HepG2 (cell line): ENCODE results near the gene TLCD5. TPM values are rescaled to one million over a fixed set of nuclear protein-coding genes. Genes with fewer than 3 reads are reported as not detected.

Experiments
- ATAC-seq: fragments of 200-7000 bp; cut with Tn5 transposase; 3 replicates; pipeline ENCODE4 v1.9.1; 2020; ENCODE audit warnings: mild to moderate bottlenecking, moderate library complexity
- BruUV-seq: library from RNA; stranded (reverse); fragments of 400-500 nt; replicated peaks from 2 replicates; lab custom pipeline; 2021; lab: Mats Ljungman, UMichigan
- CTCF ChIA-PET: fragments of 300-600 bp; formaldehyde crosslinking; extraction: SDS; loops from one replicate; lab custom pipeline; 2021; ENCODE audit warnings: low total read pairs, inconsistent platforms, low intra/inter-chr PET ratio; lab: Yijun Ruan, JAX
- POLR2A ChIA-PET: fragments of 350-600 bp; sonication (Branson Sonifier 250); formaldehyde crosslinking; loops from one replicate; lab custom pipeline; 2020; ENCODE audit warnings: antibody characterized with exemption, inconsistent platforms; lab: Yijun Ruan, JAX
- DNase-seq: peaks from one replicate; pipeline ENCODE4 v3.0.0-alpha.2; 2015; ENCODE audit warnings: low spot score
- FAIRE-seq: peaks from 3 replicates; lab custom pipeline; 2011; peaks lifted over from hg19 to GRCh38; lab: Jason Lieb, UNC
- H2AFZ ChIP-seq: one replicate; pipeline ENCODE4 v1.6.1; 2011; ENCODE audit warnings: low read length, inconsistent platforms
- H3K27ac ChIP-seq: fragments of 300-600 bp; 3 replicates; pipeline ENCODE4 v1.8.0; 2011; ENCODE audit warnings: mixed run types, mild to moderate bottlenecking, mixed read lengths, low read length, inconsistent platforms; ENCODE audit not compliant: insufficient read depth; ENCODE audit errors: extremely low read length
- H3K27me3 ChIP-seq, 2 experiments: fragments of 200-600 bp in 1 of 2; 2 replicates in 1 of 2; 3 replicates in 1 of 2; pipeline versions ENCODE4 v1.6.0 to v1.8.0; 2011; ENCODE audit warnings: low read length in 2 of 2, mild to moderate bottlenecking in 2 of 2, moderate library complexity in 2 of 2, inconsistent platforms in 1 of 2; ENCODE audit not compliant: insufficient read depth in 2 of 2, control insufficient read depth in 1 of 2
- H3K36me3 ChIP-seq, 2 experiments: fragments of 200-600 bp in 1 of 2; replicated peaks in 1 of 2; 2 replicates in 1 of 2; 3 replicates in 1 of 2; pipeline versions ENCODE4 v1.5.1 to v1.8.0; 2011; ENCODE audit warnings: low read length in 2 of 2, inconsistent platforms in 1 of 2; ENCODE audit not compliant: insufficient read depth in 2 of 2, control insufficient read depth in 1 of 2
- H3K4me1 ChIP-seq: 2 replicates; pipeline ENCODE4 v1.5.1; 2012; ENCODE audit warnings: low read length, inconsistent platforms; ENCODE audit not compliant: insufficient read depth
- H3K4me2 ChIP-seq: 2 replicates; pipeline ENCODE4 v1.6.0; 2011; ENCODE audit warnings: low read depth, low read length, inconsistent platforms
- H3K4me3 ChIP-seq, 3 experiments: fragments of 200-600 bp in 1 of 3; sonication (generic), shearing (Covaris generic) in 1 of 3; replicated peaks in 1 of 3; 2 replicates each; pipeline ENCODE4 v1.5.1; 2011 to 2016; ENCODE audit warnings: low read length in 3 of 3, inconsistent platforms in 2 of 3, low read depth in 2 of 3, mild to moderate bottlenecking in 2 of 3, control low read depth in 1 of 3, mixed read lengths in 1 of 3; ENCODE audit not compliant: insufficient read depth in 1 of 3
- H3K79me2 ChIP-seq: one replicate; pipeline ENCODE4 v1.6.1; 2011; ENCODE audit warnings: low read length, inconsistent platforms; ENCODE audit not compliant: insufficient read depth
- H3K9ac ChIP-seq: 2 replicates; pipeline ENCODE4 v1.6.0; 2011; ENCODE audit warnings: mild to moderate bottlenecking, low read depth, low read length, inconsistent platforms; ENCODE audit not compliant: insufficient read depth
- H3K9me3 ChIP-seq: 2 replicates; pipeline ENCODE4 v1.5.1; 2012; ENCODE audit warnings: mild to moderate bottlenecking, low read length
- H4K20me1 ChIP-seq: 2 replicates; pipeline ENCODE4 v1.6.0; 2011; ENCODE audit warnings: inconsistent platforms, mild to moderate bottlenecking, low read length, moderate library complexity; ENCODE audit not compliant: insufficient read depth
- DBP ChIP-seq: sonication (generic); formaldehyde crosslinking; IDR thresholded peaks from 2 replicates; pipeline ENCODE4 v1.4.0; 2020; ENCODE audit warnings: missing genetic modification reagents; ENCODE audit errors: not compliant biosample characterization
- HINFP ChIP-seq: sonication (generic); formaldehyde crosslinking; IDR thresholded peaks from 2 replicates; pipeline ENCODE4 v1.4.0; 2020; ENCODE audit warnings: low read depth, mild to moderate bottlenecking, missing genetic modification reagents
- HIVEP1 ChIP-seq: sonication (generic); formaldehyde crosslinking; IDR thresholded peaks from 2 replicates; pipeline ENCODE4 v1.4.0; 2020; ENCODE audit warnings: mild to moderate bottlenecking, missing genetic modification reagents
- NFYB ChIP-seq: sonication (generic); formaldehyde crosslinking; IDR thresholded peaks from 2 replicates; pipeline ENCODE4 v1.4.0; 2020; ENCODE audit warnings: missing genetic modification reagents
- ZFP37 ChIP-seq: sonication (generic); formaldehyde crosslinking; IDR thresholded peaks from 2 replicates; pipeline ENCODE4 v1.4.0; 2020; ENCODE audit warnings: missing genetic modification reagents, borderline replicate concordance
- ZNF484 ChIP-seq: sonication (generic); formaldehyde crosslinking; IDR thresholded peaks from 2 replicates; pipeline ENCODE4 v1.5.1; 2020; ENCODE audit warnings: mild to moderate bottlenecking, low read depth, missing genetic modification reagents, borderline replicate concordance
- WGBS: methylation state at CpG from one replicate; pipeline ENCODE4 v1.1.6; 2017; ENCODE audit warnings: low lambda C conversion rate; 5-methylcytosine and 5-hydroxymethylcytosine counted together
- in situ Hi-C: cut with HindIII; loops from 2 replicates; pipeline ENCODE4 v1.10.0; 2017; ENCODE audit warnings: low pct_unique_long_range_greater_than_20kb; ENCODE audit not compliant: extremely low pct_ligation_motif_present
- intact Hi-C: fragments of 100-400 bp; cut with micrococcal nuclease; formaldehyde crosslinking; loops from one replicate; pipeline ENCODE4 v1.10.0; 2022; ENCODE audit not compliant: unreplicated experiment
- polyA plus RNA-seq, 8 experiments: library from polyadenylated mRNA; depleted of rRNA in 3 of 8; stranded (reverse) in 7 of 8; unstranded in 1 of 8; fragments of >200 nt; fragmentation: Illumina TruSeq in 4 of 8; extraction: Trizol in 4 of 8; gene quantifications; 2 replicates each; pipeline versions ENCODE4 v1.2.1 to v1.2.3, GENCODE V29; 2011 to 2016; ENCODE audit warnings: low read depth in 4 of 8, missing spikeins in 1 of 8, mixed read lengths in 1 of 8; ENCODE audit not compliant: insufficient read depth in 1 of 8
- total RNA-seq, 5 experiments: library from RNA; depleted of rRNA; stranded (reverse); fragments of >200 nt; fragmentation: Illumina TruSeq; extraction: Trizol; gene quantifications; 2 replicates each; pipeline ENCODE4 v1.2.3, GENCODE V29; 2016; ENCODE audit warnings: low read depth in 1 of 5

TLCD5 gene
- total and polyA plus RNA-seq, 2 of the 13 experiments (the other 11 are each of a cell fraction or from before 2014, with no cell fraction given) = 6.1 to 7.6 TPM

- TF ChIP-seq DBP (CRISPR knock-in tag) (no peak), HINFP (CRISPR knock-in tag) (no peak)
Observed at GRCh38 chr11:120306519-120307242, 18.4 kb upstream of the TLCD5 start (continued).

- Histone ChIP-seq H3K27me3 (peaks cover 1 to 46% of the 10 kb centered on the region in 2 experiments; a peak in 4 of 5 replicates), H4K20me1 (no peaks in the 10 kb centered on the region), H3K9ac (no peak overlapping the region), H3K36me3 (no peaks in the 10 kb centered on the region), H3K9me3 (no peaks in the 10 kb centered on the region), H3K4me1 (no peaks in the 10 kb centered on the region), H2AFZ (no peak overlapping the region), H3K79me2 (no peaks in the 10 kb centered on the region), H3K4me3 (no peak overlapping the region), H3K27ac (no peak overlapping the region), H3K4me2 (no peak overlapping the region)
- ATAC-seq (no peak), FAIRE-seq (no peak), DNase-seq (no peak)
- TF ChIP-seq ZFP37 (no peak), HIVEP1 (CRISPR knock-in tag) (no peak), ZNF484 (CRISPR knock-in tag) (no peak), NFYB (no peak)
- 28% methylated on average over 8 of the region's 11 CpGs for WGBS
- POLR2A ChIA-PET = no interaction called here
- intact Hi-C loops = no loop called here
- BruUV-seq = no TSS peak
- CTCF ChIA-PET = no interaction called here
- in situ Hi-C loops = no loop called here
Observed at GRCh38 chr11:120307476-120307875, 17.6 kb upstream of the TLCD5 start.
